ENCODE measurements around the gene RAB44. TPM values are rescaled to one million over a fixed set of nuclear protein-coding genes. Genes with fewer than 3 reads are reported as not detected.

RAB44 gene
- total RNA-seq, 1 donor from 2014 or later = not detected

DNA sequence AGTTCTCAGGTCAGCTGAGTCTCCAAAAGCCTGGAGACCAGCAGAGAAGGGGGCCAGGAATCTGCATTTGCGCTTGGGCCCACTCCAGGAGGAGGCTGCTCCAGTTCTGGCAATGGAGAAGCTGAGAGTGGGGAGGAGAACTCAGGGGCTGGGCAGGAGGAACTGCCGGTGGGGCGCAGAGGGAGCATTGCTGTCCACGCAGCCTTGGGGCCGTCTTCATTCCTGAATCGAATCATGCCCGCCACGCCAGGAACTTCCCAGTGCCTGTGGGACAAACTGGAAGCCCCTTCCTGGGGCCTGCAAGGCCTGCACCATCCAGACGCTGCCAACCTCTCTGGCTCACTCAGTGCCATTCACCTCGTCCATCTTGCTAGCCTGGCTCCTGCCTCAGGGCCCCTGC is 16.9 kb downstream of the RAB44 start:
- no peak overlapping the region for H3K4me3 ChIP-seq (ENCODE audit: low read depth, low read length)
- DNase-seq (ENCODE audit: low read depth) = no peak
- TF ChIP-seq, protein P1, sequence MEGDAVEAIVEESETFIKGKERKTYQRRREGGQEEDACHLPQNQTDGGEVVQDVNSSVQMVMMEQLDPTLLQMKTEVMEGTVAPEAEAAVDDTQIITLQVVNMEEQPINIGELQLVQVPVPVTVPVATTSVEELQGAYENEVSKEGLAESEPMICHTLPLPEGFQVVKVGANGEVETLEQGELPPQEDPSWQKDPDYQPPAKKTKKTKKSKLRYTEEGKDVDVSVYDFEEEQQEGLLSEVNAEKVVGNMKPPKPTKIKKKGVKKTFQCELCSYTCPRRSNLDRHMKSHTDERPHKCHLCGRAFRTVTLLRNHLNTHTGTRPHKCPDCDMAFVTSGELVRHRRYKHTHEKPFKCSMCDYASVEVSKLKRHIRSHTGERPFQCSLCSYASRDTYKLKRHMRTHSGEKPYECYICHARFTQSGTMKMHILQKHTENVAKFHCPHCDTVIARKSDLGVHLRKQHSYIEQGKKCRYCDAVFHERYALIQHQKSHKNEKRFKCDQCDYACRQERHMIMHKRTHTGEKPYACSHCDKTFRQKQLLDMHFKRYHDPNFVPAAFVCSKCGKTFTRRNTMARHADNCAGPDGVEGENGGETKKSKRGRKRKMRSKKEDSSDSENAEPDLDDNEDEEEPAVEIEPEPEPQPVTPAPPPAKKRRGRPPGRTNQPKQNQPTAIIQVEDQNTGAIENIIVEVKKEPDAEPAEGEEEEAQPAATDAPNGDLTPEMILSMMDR (conservative IDR thresholded peaks at IDR 0.05; ENCODE audit: low read depth, low read length) = no peak

DNA sequence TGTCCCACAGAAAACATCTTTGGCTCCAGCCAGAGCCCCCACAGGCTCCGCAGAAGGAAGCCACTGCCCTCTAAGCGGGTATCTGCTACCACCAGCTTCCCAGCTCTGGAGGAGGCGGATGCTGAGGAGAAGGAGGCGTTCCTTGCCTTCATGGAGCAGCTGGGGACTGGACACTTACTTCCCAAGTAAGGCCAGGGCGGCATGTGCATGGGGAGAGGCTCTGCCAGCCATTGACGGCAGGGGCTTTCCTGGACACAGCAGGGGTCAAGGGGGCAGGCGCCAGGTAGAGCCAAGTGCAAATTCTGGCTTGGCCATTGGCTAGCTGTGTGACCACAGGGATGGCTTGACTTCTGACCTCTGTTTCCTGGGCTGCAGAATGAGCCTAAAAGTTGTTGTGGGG is 17.8 kb downstream of the RAB44 start:
- no peak overlapping the region for H3K4me3 ChIP-seq (ENCODE audit: low read depth, low read length)
- TF ChIP-seq, protein P1 (conservative IDR thresholded peaks at IDR 0.05; ENCODE audit: low read depth, low read length) = no peak
- no peak for DNase-seq (ENCODE audit: low read depth)

DNA sequence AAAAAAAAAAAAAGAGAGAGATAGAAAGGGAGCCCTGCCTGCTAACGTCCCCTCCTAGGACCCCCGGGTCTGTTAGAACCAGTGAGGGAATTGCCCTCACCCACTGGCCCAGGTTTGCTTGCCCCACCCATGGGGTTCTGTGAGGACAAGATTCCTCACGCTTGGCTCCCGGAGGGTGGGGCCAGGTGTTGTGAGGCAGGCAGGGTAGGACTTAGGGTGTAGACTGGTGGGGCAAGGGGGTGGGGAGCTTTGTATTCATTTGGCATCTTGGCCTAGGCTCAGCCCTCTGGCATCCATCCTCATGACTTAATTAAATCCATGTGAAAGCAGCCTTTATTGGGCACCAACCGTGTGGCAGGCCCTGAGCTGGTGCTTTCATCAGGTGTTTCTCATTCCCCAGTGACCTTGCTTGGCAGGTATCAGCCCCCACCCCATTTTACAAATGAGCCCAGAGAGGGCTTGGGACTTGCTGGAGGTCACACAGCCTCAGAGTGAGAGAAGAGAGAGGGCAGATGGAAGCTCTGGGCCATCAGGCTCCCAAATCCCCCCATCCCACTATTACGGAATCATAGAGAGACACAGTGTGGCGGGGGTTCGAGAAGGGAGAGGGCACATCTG is 19.0 kb downstream of the RAB44 start:
- H3K4me3 ChIP-seq (ENCODE audit: low read depth, low read length) = no peak overlapping the region
- TF ChIP-seq, protein P1 (conservative IDR thresholded peaks at IDR 0.05; ENCODE audit: low read depth, low read length) = no peak

DNA sequence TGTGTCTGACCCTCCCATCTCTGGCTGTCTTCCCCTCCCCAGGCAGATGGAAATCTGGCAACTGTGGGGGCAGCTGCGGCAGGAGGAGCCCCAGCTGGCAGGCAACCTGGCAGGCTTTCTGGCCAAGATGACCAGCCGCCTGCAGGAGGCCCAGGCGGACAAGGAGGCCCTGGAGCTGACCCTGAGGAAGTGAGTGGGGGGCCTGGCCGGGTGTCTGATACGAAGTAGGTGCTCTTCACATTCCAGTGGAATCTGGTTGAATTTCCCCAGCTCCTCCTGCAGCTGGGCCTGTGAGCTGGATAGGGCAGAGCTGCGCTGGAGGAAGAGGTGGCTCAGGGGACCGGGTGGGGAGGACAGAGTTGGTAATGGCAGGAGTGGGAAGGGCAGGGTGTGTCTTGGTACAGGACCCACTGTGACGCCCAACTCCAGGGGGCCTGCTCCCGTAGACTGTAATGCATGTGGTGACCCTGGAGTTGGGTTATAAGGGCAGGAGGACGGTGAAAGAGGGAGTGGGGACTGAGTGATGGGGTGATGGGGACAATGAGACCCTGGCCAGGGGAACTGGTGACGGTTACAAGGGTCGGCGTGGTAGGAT is 19.7 kb downstream of the RAB44 start:
- TF ChIP-seq, protein P1 (conservative IDR thresholded peaks at IDR 0.05; ENCODE audit: low read depth, low read length) = no peak
- DNase-seq (ENCODE audit: low read depth) = no peak
- no peak overlapping the region for H3K4me3 ChIP-seq (ENCODE audit: low read depth, low read length)

More for the DNA sequence above, 19.0 kb downstream of the RAB44 start:
- DNase-seq (ENCODE audit: low read depth) = no peak

DNA sequence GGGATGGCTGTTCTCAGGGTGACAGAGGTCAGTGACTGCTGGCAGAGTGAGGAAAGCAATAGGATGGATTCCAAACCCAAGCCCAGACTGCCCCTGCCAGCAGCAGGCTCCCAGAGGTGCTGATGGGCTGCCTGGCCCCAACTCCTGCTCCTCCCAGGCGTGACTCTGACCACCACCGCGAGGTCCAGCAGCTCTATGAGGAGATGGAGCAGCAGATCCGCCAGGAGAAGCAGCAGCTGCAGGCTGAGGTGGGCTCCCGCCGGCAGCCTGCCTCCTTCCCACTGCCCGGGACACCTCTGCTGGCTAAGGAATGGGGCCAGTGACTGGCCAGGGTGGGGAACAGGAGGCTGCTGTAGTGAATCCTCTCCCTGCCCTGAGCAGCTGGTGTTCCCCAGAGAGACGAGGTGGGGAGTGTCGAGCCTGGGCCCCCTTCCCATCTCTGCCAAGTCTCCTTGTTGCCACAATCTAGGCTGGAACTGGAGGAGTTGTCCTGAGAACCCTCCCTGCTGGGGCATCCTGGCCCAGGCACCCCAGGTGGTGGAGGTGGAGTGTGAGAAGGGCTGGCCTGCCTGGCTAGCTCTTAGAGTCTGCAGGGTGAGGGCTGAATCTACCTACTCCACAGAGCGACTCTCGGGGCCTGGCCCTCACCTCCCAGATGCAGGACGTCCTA is 20.4 kb downstream of the RAB44 start:
- H3K4me3 ChIP-seq (ENCODE audit: low read depth, low read length) = no peak overlapping the region
- TF ChIP-seq, protein P1 (conservative IDR thresholded peaks at IDR 0.05; ENCODE audit: low read depth, low read length) = no peak
- no peak for DNase-seq (ENCODE audit: low read depth)

DNA sequence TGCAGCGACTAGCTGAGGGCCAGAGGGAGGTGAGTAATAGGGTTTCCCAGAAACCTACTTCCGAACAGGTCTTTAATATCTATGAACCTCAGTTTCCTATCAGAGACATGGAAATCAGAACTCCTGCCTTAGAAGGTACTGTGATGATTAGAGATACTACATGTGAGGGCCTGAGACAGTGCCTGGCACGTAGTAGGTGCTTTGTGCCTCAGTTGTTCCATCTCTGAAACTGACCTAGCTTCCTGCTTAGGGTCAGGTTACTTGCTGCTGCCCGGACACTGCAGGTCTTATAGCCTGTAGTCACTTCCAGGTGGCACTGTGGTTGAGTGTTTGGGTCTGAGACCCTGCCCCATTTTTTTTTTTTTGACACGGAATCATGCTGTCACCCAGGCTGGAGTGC is 20.9 kb downstream of the RAB44 start:
- TF ChIP-seq, protein P1 (conservative IDR thresholded peaks at IDR 0.05; ENCODE audit: low read depth, low read length) = no peak
- no peak for DNase-seq (ENCODE audit: low read depth)

More for the DNA sequence above, 20.9 kb downstream of the RAB44 start:
- no peak overlapping the region for H3K4me3 ChIP-seq (ENCODE audit: low read depth, low read length)
